Measurements from ENCODE around the gene ARHGAP29.
A peak's percentile ranks its signal among the peaks of the same experiment; 100 is the strongest.

ARHGAP29 gene

GRCh38 chr1:94248956-94249688 lies 11.7 kb upstream of the ARHGAP29 start:
- ChIA-PET POLR2A (no interaction called here), CTCF (interaction anchor here (0.9 to 2.0 kb wide), 3 partner anchors 9 to 187 kb away, joined by 3 to 9 read pairs (median 4); no protein-coding TSS in a partner anchor)
- no peak for DNase-seq (ENCODE audit: low read depth, low spot score)
- no peak overlapping the region for H3K4me3 ChIP-seq (ENCODE audit: low read depth, low read length)
- TF ChIP-seq CTCF (IDR thresholded peaks at IDR 0.05; ENCODE audit: insufficient read depth, low read length, missing control alignments), result no peak

- no peak for DNase-seq (ENCODE audit: low read depth, low spot score)
- peak overlapping the region; percentile 68 for H3K4me3 ChIP-seq (ENCODE audit: low read depth, low read length)
- no peak for TF ChIP-seq CTCF (IDR thresholded peaks at IDR 0.05; ENCODE audit: insufficient read depth, low read length, missing control alignments)
- ChIA-PET POLR2A (interaction anchor here (1.0 to 1.1 kb wide), 2 partner anchors 10 to 12 kb away, joined by 3 read pairs; partner anchors contain the start of gene ARHGAP29), CTCF (interaction anchor here (1.0 to 2.0 kb wide), 7 partner anchors 10 to 216 kb away, joined by 3 to 9 read pairs (median 4); partner anchors contain the start of gene ARHGAP29)
Observed at GRCh38 chr1:94247138-94248094, 10.0 kb upstream of the ARHGAP29 start.

GRCh38 chr1:94246692-94247137 lies 9.3 kb upstream of the ARHGAP29 start:
- no peak for TF ChIP-seq CTCF (IDR thresholded peaks at IDR 0.05; ENCODE audit: insufficient read depth, low read length, missing control alignments)
- peak overlapping the region; percentile 68 for H3K4me3 ChIP-seq (ENCODE audit: low read depth, low read length)
- ChIA-PET CTCF (interaction anchor here (1.0 to 2.7 kb wide), 7 partner anchors 10 to 217 kb away, joined by 3 to 10 read pairs (median 4); partner anchors contain the start of gene ARHGAP29), POLR2A (interaction anchor here (1.0 kb wide), 1 partner anchor 9 kb away, joined by 3 read pairs; the partner anchor contains the start of gene ARHGAP29)
- no peak for DNase-seq (ENCODE audit: low read depth, low spot score)

GRCh38 chr1:94245747-94246438 lies 8.5 kb upstream of the ARHGAP29 start:
- ChIA-PET CTCF (interaction anchor here (1.0 to 2.7 kb wide), 6 partner anchors 12 to 218 kb away, joined by 3 to 10 read pairs (median 4); no protein-coding TSS in a partner anchor), POLR2A (no interaction called here)

GRCh38 chr1:94244816-94245215 lies 7.4 kb upstream of the ARHGAP29 start:
- ChIA-PET POLR2A (no interaction called here), CTCF (interaction anchor here (2.7 to 3.2 kb wide), 2 partner anchors 90 to 183 kb away, joined by 10 to 20 read pairs; no protein-coding TSS in a partner anchor)
- no peak for DNase-seq (ENCODE audit: low read depth, low spot score)
- TF ChIP-seq CTCF (IDR thresholded peaks at IDR 0.05; ENCODE audit: insufficient read depth, low read length, missing control alignments), result no peak
- no peak overlapping the region for H3K4me3 ChIP-seq (ENCODE audit: low read depth, low read length)

More at GRCh38 chr1:94245747-94246438, 8.5 kb upstream of the ARHGAP29 start:
- no peak for DNase-seq (ENCODE audit: low read depth, low spot score)
- H3K4me3 ChIP-seq (ENCODE audit: low read depth, low read length), result 0 out of 2 replicates have a peak overlapping the region, but pooled peaks have one; percentile 68
- no peak for TF ChIP-seq CTCF (IDR thresholded peaks at IDR 0.05; ENCODE audit: insufficient read depth, low read length, missing control alignments)

All from AG04449 (cell line).